Muscle layer of duodenum (tissue), 2 donors: Measurements from ENCODE around the gene RPS3.

Experiments used
- H3K27ac ChIP-seq: one replicate; pipeline ENCODE4 v1.7.0; 2013; ENCODE audit warnings: mild to moderate bottlenecking, low read length
- H3K27me3 ChIP-seq: one replicate; pipeline ENCODE4 v1.7.0; 2013; ENCODE audit warnings: low read depth, mild to moderate bottlenecking, control low read depth, low read length
- H3K36me3 ChIP-seq, 2 donors: one replicate each; pipeline ENCODE4 v1.7.0; 2013; ENCODE audit warnings: low read length in 2 of 2, control low read depth in 1 of 2, mild to moderate bottlenecking in 1 of 2; ENCODE audit not compliant: insufficient read depth in 2 of 2, control insufficient read depth in 1 of 2
- H3K4me1 ChIP-seq, 2 donors: one replicate each; pipeline ENCODE4 v1.7.0; 2013; ENCODE audit warnings: low read length in 2 of 2, mild to moderate bottlenecking in 2 of 2, control low read depth in 1 of 2, moderate library complexity in 1 of 2; ENCODE audit not compliant: insufficient read depth in 2 of 2, control insufficient read depth in 1 of 2
- H3K4me3 ChIP-seq, 2 donors: one replicate each; pipeline ENCODE4 v1.7.0; 2013; ENCODE audit warnings: low read length in 2 of 2, low read depth in 1 of 2, mild to moderate bottlenecking in 1 of 2
- H3K9me3 ChIP-seq, 2 donors: one replicate each; pipeline ENCODE4 v1.7.0; 2013; ENCODE audit warnings: low read length in 2 of 2, control low read depth in 1 of 2, mild to moderate bottlenecking in 1 of 2; ENCODE audit not compliant: control insufficient read depth in 1 of 2
- donor health status: healthy.

The RPS3 gene

DNA sequence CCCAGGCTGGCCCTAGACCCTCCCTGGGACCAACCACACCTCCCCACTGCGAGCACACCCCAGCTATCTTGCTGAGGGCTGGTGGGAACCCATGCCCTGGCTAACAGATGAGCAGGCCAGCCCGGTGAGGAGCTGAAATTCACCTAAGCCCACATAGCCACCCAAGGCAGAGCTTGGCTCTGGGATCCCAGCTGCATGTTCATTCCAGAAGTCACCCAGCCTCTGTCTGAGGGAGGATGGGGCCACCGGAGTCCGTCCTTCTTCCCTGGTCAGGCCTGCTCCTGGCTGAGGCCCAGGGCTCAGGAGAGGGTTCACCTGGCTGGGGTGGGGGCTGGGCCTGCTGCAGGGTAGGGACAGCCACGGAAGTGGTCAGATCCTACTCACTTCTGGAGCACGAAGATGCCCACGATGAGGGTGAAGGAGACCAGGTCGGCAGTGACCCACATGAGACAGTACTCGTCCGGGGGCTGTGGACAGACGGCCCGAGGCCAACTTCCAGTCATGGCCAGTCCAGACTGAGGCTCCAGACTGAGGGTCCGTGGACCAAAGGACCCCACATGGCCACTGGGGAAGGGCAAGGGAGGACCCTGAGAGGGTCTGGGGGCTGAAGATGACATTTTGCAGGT lies 40.3 kb downstream of the RPS3 start:
- H3K9me3 ChIP-seq = no peaks in the 10 kb centered on the region
- no peak overlapping the region for H3K4me3 ChIP-seq
- no peaks in the 10 kb centered on the region for H3K27me3 ChIP-seq
- H3K36me3 ChIP-seq = no peaks in the 10 kb centered on the region
- no peak overlapping the region for H3K27ac ChIP-seq
- no peaks in the 10 kb centered on the region for H3K4me1 ChIP-seq

DNA sequence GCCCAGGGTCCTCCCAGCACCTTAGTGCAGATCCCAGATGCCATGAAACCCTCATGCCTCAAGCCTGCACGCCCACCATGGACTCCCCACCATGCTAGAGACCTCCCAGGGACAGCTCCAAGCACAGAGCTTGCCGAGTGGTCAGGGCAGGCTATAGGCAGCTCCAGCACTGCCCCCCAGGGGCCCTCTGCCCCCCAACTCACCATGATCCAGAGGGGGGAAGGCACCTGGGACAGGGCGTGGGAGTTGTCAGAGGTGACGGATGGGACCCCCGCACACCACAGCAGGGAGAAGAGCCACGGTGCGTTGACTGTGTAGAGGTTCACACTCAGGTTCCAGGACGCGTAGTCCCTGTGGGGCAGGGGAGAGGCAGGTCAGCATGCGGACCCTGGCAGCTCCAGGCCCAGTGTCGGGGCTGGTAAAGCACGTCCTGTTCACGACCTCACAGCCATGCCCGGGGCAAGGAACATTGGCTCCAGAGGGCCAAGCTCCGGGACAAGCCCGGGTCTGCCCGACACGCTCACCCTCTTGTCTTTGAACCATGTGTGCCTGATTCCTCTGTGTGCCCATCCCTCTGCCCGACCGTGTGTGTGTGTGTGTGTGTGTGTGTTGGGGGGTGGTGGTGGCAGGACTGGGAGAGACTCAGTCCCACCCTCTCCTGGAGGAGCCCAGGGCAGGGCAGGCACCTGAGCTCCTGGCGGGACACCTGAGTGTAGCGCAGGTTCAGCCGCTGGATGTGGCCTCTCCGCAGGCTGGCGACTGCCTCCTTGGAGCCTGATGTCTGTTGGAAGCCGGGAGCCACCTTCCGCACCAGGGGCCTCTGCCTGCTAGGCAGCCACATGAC lies 41.9 kb downstream of the RPS3 start:
- H3K27me3 ChIP-seq = no peaks in the 10 kb centered on the region
- H3K4me1 ChIP-seq = no peaks in the 10 kb centered on the region
- no peaks in the 10 kb centered on the region for H3K36me3 ChIP-seq
- H3K27ac ChIP-seq = no peak overlapping the region
- H3K9me3 ChIP-seq = no peaks in the 10 kb centered on the region
- H3K4me3 ChIP-seq = no peak overlapping the region

DNA sequence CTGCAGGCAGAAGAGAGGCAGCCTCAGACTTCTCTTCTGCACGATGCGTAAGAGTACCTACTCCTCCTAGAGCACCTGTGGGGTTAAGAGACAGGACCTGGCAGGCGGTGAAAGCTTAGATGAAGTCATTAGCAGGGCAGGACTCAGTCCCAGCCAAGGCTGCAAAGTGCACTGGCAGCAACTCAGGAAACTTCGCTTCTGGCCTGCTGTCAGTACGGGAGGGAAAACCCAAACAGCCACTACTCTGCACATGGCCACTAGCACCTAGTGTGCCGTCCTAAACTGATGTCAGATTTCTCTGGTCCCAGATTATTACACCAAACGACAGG lies 42.5 kb downstream of the RPS3 start:
- Histone ChIP-seq H3K4me3 (no peak overlapping the region), H3K36me3 (no peaks in the 10 kb centered on the region), H3K9me3 (no peaks in the 10 kb centered on the region), H3K27me3 (no peaks in the 10 kb centered on the region), H3K27ac (no peak overlapping the region), H3K4me1 (no peaks in the 10 kb centered on the region)

DNA sequence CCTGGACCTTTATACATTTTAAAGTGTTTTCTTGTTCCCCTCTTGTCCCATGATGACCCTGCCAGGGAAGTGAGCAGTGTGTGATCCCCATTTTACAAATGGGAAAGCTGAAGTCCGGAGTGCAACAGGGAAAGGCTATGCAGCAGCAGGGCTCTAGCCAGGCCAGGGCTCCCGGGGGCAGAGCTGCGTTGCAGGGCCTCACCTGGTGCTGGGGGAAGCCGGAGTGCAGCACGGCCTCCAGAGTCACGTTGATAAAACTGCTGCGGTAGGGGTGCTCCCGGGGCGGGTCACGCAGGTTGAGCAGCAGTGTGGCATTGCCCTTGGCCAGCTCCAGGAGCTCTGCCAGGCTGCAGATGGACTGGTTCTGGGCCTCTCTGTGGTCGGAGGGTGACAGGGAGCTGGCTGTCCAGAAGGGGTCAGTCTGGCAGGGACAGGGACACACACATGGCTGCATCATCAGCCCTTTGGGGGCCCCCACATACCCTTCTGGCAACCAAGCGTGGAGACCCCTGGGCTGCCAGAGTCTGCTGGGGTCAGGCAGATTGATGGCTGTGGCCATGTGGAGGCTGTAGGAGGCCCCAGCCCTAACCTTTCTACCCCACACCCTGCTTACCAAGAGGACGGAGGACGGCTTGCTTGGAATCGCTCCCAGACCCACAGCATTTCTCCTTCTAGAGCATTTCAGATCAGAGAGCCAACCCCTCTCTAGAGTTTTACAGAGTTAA lies 43.0 kb downstream of the RPS3 start:
- no peak overlapping the region for H3K4me3 ChIP-seq
- H3K27ac ChIP-seq = no peak overlapping the region
- no peaks in the 10 kb centered on the region for H3K36me3 ChIP-seq
- H3K27me3 ChIP-seq = no peaks in the 10 kb centered on the region
- H3K4me1 ChIP-seq = no peaks in the 10 kb centered on the region
- H3K9me3 ChIP-seq = no peaks in the 10 kb centered on the region

DNA sequence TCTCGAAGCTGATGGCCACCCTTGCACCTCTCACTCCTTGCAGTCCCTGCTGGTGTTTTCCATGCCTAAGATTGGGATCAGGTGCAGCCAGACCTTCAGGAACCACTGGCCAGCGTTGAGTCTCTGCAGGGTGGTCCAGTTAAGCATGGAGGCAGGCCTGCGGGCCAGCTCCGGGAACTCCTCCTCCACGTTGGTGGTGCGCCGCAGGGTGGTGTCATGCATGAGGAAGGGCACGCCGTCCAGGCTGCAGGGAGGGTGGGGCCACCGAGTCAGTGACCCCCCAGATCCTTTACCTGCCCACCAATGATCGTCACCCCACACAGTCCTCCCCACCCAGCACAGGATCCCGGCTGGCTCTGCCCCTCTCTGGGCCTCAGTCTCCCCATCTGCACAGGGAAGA lies 43.7 kb downstream of the RPS3 start:
- Histone ChIP-seq H3K27ac (no peak overlapping the region), H3K4me3 (no peak overlapping the region), H3K27me3 (no peaks in the 10 kb centered on the region), H3K36me3 (no peaks in the 10 kb centered on the region), H3K4me1 (no peaks in the 10 kb centered on the region), H3K9me3 (no peaks in the 10 kb centered on the region)

DNA sequence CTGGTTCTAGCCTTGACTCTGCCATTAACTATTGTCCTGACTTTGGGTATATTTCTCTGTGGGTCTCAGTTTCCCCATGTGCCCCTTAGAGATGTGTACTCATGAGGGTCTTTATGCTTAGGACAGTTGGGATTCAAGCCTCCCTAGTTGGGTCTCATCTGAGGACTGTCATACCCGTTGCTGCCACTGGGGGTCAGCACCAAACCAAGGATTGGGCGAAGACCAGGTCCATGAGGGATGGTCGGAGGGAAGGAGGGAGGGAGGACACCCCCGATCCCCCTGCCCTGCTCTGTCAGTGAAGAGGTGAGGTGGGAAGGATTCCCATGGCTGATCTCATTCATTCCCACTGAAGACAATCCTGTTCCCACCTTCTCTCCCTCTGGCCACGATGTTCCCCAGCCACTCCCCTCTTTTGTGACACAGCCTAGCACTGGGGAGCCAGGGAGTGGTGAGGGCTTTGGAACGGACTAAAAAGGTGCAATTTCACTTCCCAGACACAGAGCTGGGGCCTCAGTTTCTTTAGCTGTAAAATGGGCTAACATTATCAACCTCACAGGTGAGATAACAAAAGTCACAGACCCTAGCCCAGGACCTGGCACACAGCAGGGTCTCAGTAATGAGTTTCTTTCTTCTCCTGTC lies 46.1 kb downstream of the RPS3 start:
- no peaks in the 10 kb centered on the region for H3K36me3 ChIP-seq
- no peak overlapping the region for H3K4me3 ChIP-seq
- no peaks in the 10 kb centered on the region for H3K4me1 ChIP-seq
- no peaks in the 10 kb centered on the region for H3K9me3 ChIP-seq
- H3K27me3 ChIP-seq = no peaks in the 10 kb centered on the region
- H3K27ac ChIP-seq = no peak overlapping the region

DNA sequence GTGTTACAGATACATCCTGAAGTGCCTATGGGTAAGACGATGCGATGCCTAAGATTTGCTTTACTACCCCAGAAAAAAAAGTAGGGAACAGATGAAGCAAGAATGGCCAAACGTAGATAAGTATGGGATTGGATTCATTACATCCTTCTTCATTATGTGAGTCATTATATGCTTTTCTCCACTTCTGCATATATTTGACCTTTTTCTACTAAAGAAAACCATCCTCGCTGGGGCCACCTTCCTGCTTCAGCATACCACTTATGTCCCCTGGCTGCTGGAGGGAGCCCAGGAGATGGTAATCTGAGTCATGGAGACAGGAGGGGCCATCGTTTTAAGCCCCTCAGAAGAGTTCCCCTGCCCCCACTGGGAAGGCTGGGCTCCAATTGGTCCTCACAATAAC lies 48.1 kb downstream of the RPS3 start:
- Histone ChIP-seq H3K4me1 (no peaks in the 10 kb centered on the region), H3K27ac (no peak overlapping the region), H3K4me3 (no peak overlapping the region), H3K27me3 (no peaks in the 10 kb centered on the region), H3K9me3 (no peaks in the 10 kb centered on the region), H3K36me3 (no peaks in the 10 kb centered on the region)

DNA sequence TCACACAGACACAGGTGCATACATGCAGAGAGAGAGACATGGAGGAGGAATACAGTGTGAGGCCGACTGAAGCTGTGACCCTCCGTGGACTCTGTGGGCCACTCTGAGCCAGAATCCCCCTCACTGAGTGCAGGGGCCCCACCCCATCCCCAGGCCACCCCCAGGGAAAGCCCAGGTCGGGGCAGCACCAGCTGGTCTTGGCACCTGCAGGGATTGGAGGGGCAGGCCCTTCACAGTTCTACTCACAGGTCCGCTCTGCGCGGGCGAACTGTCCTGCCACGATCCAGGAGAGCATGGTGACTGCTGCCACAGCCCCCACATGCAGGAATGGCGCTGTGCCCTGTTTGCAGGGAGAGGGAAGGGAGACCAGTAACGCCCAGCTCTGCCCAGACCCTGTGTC lies 50.0 kb downstream of the RPS3 start:
- Histone ChIP-seq H3K4me3 (no peak overlapping the region), H3K36me3 (no peaks in the 10 kb centered on the region), H3K9me3 (no peaks in the 10 kb centered on the region), H3K4me1 (no peaks in the 10 kb centered on the region), H3K27ac (no peak overlapping the region), H3K27me3 (no peaks in the 10 kb centered on the region)

DNA sequence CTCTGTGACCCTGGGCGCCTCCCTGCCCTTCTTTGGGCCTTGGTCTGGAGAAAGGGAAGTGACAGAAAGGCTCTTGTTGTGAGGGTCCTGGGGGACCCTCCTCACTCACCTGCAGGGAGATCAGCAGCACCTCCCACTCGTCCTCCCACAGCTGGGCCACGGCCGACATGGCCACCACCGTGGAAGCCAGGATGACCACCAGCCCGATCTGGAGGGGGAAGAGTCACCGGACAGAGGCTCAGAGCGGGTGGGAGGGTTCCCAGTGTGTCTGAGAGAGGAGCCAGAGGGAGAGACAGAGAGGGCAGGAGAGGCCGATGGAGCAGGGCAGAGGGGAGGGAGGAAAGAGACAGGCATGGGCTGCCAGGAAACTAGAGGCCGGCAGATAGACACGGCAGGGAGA lies 50.5 kb downstream of the RPS3 start:
- no peak overlapping the region for H3K4me3 ChIP-seq
- H3K9me3 ChIP-seq = no peaks in the 10 kb centered on the region
- no peaks in the 10 kb centered on the region for H3K4me1 ChIP-seq
- no peaks in the 10 kb centered on the region for H3K27me3 ChIP-seq
- H3K27ac ChIP-seq = no peak overlapping the region
- no peaks in the 10 kb centered on the region for H3K36me3 ChIP-seq

DNA sequence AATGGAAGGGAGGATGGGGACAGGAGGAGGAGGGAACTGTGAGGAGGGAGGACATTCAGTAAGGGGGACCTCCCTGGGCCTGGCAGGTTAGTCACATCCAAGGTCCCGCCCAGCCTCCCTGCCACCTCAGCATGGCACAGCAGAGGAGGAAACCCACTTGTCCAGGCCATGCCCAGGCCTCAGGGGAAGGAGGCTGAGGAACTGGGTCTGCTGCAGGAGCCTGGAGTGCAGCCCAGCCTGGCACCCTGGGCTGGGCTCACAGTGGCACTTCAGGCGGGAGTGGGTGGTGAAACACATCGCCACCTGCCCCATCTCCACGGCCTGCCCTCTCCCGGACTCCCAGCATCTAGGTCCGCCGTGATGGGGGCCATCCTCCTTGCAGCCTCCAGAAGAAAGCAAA lies 50.9 kb downstream of the RPS3 start:
- Histone ChIP-seq H3K36me3 (no peaks in the 10 kb centered on the region), H3K27ac (no peak overlapping the region), H3K9me3 (no peaks in the 10 kb centered on the region), H3K27me3 (no peaks in the 10 kb centered on the region), H3K4me3 (no peak overlapping the region), H3K4me1 (no peaks in the 10 kb centered on the region)
